T-helper 1 cell treated with Interleukin-12 subunit alpha and Interleukin-12 subunit beta and Interleukin-4 antibody, amounts not matched to agents 30 μg/mL and 1 μg/mL, for 36 hours (primary cell): ENCODE data around the gene FAM169A.
"Not testable (repeated sequence)": the region's sequence is repeated elsewhere in the genome, so short reads cannot be mapped to it uniquely, and the experiment has no call there.

Experiments used
- H3K27ac Mint-ChIP-seq: one replicate; pipeline ENCODE4 v1.8.0; 2021; ENCODE audit warnings: mild to moderate bottlenecking, mixed read lengths
- H3K27me3 Mint-ChIP-seq: one replicate; pipeline ENCODE4 v1.8.0; 2021; ENCODE audit warnings: low read depth, mixed read lengths
- H3K36me3 Mint-ChIP-seq: one replicate; pipeline ENCODE4 v1.8.0; 2021; ENCODE audit warnings: low read depth, mixed read lengths
- H3K4me1 Mint-ChIP-seq: one replicate; pipeline ENCODE4 v1.8.0; 2021; ENCODE audit warnings: low read depth, mixed read lengths
- H3K4me3 Mint-ChIP-seq: one replicate; pipeline ENCODE4 v1.8.0; 2021; ENCODE audit warnings: mild to moderate bottlenecking, moderate library complexity, mixed read lengths
- H3K9me3 Mint-ChIP-seq: one replicate; pipeline ENCODE4 v1.8.0; 2021; ENCODE audit warnings: mixed read lengths

Gene FAM169A

GRCh38 chr5:74865804-74866595 is at the start of gene FAM169A:
TSS of gene FAM169A (minus strand) at chr5:74866387. CDS start at chr5:74841676, 24,711 bp downstream.
- H3K9me3 Mint-ChIP-seq = no peaks in the 10 kb centered on the region
- peaks cover 37% of the 10 kb centered on the region for H3K27me3 Mint-ChIP-seq
- peak within 1 kb of the TSS; percentile 84 for H3K27ac Mint-ChIP-seq
- H3K36me3 Mint-ChIP-seq = no peaks in the 10 kb centered on the region
- peaks cover 10% of the 10 kb centered on the region for H3K4me1 Mint-ChIP-seq
- peak within 1 kb of the TSS; percentile 90 for H3K4me3 Mint-ChIP-seq

GRCh38 chr5:74915488-74915887 is 49.3 kb upstream of the FAM169A start:
- Mint-ChIP-seq H3K4me1 (no peaks in the 10 kb centered on the region), H3K27me3 (no peaks in the 10 kb centered on the region), H3K9me3 (peaks cover under 1% of the 10 kb centered on the region), H3K27ac (no peak overlapping the region), H3K4me3 (no peak overlapping the region), H3K36me3 (no peaks in the 10 kb centered on the region)

- not testable (repeated sequence) for H3K27me3 Mint-ChIP-seq, H3K4me1 Mint-ChIP-seq, H3K4me3 Mint-ChIP-seq, H3K36me3 Mint-ChIP-seq, H3K27ac Mint-ChIP-seq, H3K9me3 Mint-ChIP-seq
These were observed 45.2 kb upstream of the FAM169A start for GRCh38 chr5:74911421-74911820.

GRCh38 chr5:74909888-74910287 is 43.7 kb upstream of the FAM169A start:
- not testable (repeated sequence) for H3K4me1 Mint-ChIP-seq, H3K36me3 Mint-ChIP-seq, H3K9me3 Mint-ChIP-seq, H3K27me3 Mint-ChIP-seq, H3K4me3 Mint-ChIP-seq, H3K27ac Mint-ChIP-seq

- H3K36me3 Mint-ChIP-seq, H3K27ac Mint-ChIP-seq, H3K9me3 Mint-ChIP-seq, H3K27me3 Mint-ChIP-seq, H3K4me3 Mint-ChIP-seq, H3K4me1 Mint-ChIP-seq: not testable (repeated sequence)
These were observed 42.0 kb upstream of the FAM169A start for GRCh38 chr5:74908237-74908636.

- H3K4me3 Mint-ChIP-seq, H3K27ac Mint-ChIP-seq, H3K36me3 Mint-ChIP-seq, H3K27me3 Mint-ChIP-seq, H3K9me3 Mint-ChIP-seq, H3K4me1 Mint-ChIP-seq: not testable (repeated sequence)
These were observed 38.5 kb upstream of the FAM169A start for GRCh38 chr5:74904713-74905112.

- Mint-ChIP-seq H3K4me1 (no peaks in the 10 kb centered on the region), H3K4me3 (no peak overlapping the region), H3K27me3 (no peaks in the 10 kb centered on the region), H3K36me3 (no peaks in the 10 kb centered on the region), H3K9me3 (no peaks in the 10 kb centered on the region), H3K27ac (no peak overlapping the region)
These were observed 37.1 kb upstream of the FAM169A start for GRCh38 chr5:74903165-74903787.

- Mint-ChIP-seq H3K9me3 (peaks cover 5% of the 10 kb centered on the region), H3K4me3 (no peak overlapping the region), H3K27ac (no peak overlapping the region), H3K27me3 (peaks cover 10% of the 10 kb centered on the region), H3K4me1 (no peaks in the 10 kb centered on the region), H3K36me3 (peaks cover 2% of the 10 kb centered on the region)
These were observed 30.9 kb upstream of the FAM169A start for GRCh38 chr5:74897049-74897448.

GRCh38 chr5:74895906-74896305 is 29.7 kb upstream of the FAM169A start:
- no peak overlapping the region for H3K4me3 Mint-ChIP-seq
- H3K9me3 Mint-ChIP-seq = peaks cover 5% of the 10 kb centered on the region
- peaks cover 10% of the 10 kb centered on the region for H3K27me3 Mint-ChIP-seq
- H3K27ac Mint-ChIP-seq = no peak overlapping the region
- peaks cover 2% of the 10 kb centered on the region for H3K36me3 Mint-ChIP-seq
- H3K4me1 Mint-ChIP-seq = no peaks in the 10 kb centered on the region

GRCh38 chr5:74894351-74894750 is 28.2 kb upstream of the FAM169A start:
- H3K4me1 Mint-ChIP-seq = no peaks in the 10 kb centered on the region
- H3K36me3 Mint-ChIP-seq = peaks cover 2% of the 10 kb centered on the region
- H3K4me3 Mint-ChIP-seq = no peak overlapping the region
- peaks cover 5% of the 10 kb centered on the region for H3K9me3 Mint-ChIP-seq
- H3K27ac Mint-ChIP-seq = no peak overlapping the region
- H3K27me3 Mint-ChIP-seq = peaks cover 10% of the 10 kb centered on the region

- Mint-ChIP-seq H3K4me3 (no peak overlapping the region), H3K36me3 (peaks cover 2% of the 10 kb centered on the region), H3K27ac (no peak overlapping the region), H3K9me3 (peaks cover 5% of the 10 kb centered on the region), H3K27me3 (peaks cover 13% of the 10 kb centered on the region), H3K4me1 (no peaks in the 10 kb centered on the region)
These were observed 26.7 kb upstream of the FAM169A start for GRCh38 chr5:74892921-74893320.

GRCh38 chr5:74889523-74890105 is 23.4 kb upstream of the FAM169A start:
- H3K27ac Mint-ChIP-seq = no peak overlapping the region
- H3K4me3 Mint-ChIP-seq = no peak overlapping the region
- H3K36me3 Mint-ChIP-seq = peaks cover 2% of the 10 kb centered on the region
- H3K9me3 Mint-ChIP-seq = peaks cover 4% of the 10 kb centered on the region
- peaks cover 11% of the 10 kb centered on the region for H3K27me3 Mint-ChIP-seq
- no peaks in the 10 kb centered on the region for H3K4me1 Mint-ChIP-seq

GRCh38 chr5:74888117-74888516 is 21.9 kb upstream of the FAM169A start:
- no peak overlapping the region for H3K27ac Mint-ChIP-seq
- no peaks in the 10 kb centered on the region for H3K36me3 Mint-ChIP-seq
- H3K9me3 Mint-ChIP-seq = no peaks in the 10 kb centered on the region
- H3K27me3 Mint-ChIP-seq = peaks cover 11% of the 10 kb centered on the region
- H3K4me1 Mint-ChIP-seq = no peaks in the 10 kb centered on the region
- H3K4me3 Mint-ChIP-seq = no peak overlapping the region

GRCh38 chr5:74885170-74885569 is 19.0 kb upstream of the FAM169A start:
- Mint-ChIP-seq H3K9me3 (no peaks in the 10 kb centered on the region), H3K36me3 (no peaks in the 10 kb centered on the region), H3K4me1 (no peaks in the 10 kb centered on the region), H3K27ac (no peak overlapping the region), H3K4me3 (no peak overlapping the region), H3K27me3 (peaks cover 7% of the 10 kb centered on the region)
